BJ (cell line): ENCODE data around the gene RHD. TPM values are rescaled to one million over a fixed set of nuclear protein-coding genes. Genes with fewer than 3 reads are reported as not detected.
"Not testable (repeated sequence)": the region's sequence is repeated elsewhere in the genome, so short reads cannot be mapped to it uniquely, and the experiment has no call there.

Experiments used
- CTCF ChIA-PET: fragments of 350-600 bp; formaldehyde crosslinking; extraction: SDS; loops from one replicate; lab custom pipeline; 2021; ENCODE audit warnings: antibody characterized with exemption, inconsistent platforms; lab: Yijun Ruan, JAX
- POLR2A ChIA-PET: fragments of 300-600 bp; sonication (Branson Sonifier 250); formaldehyde crosslinking; extraction: SDS; loops from one replicate; lab custom pipeline; 2021; ENCODE audit warnings: antibody characterized with exemption; lab: Charles Lee
- DNase-seq: peaks from one replicate; pipeline ENCODE4 v3.0.0-alpha.2; 2011; ENCODE audit warnings: low read depth
- H3K27me3 ChIP-seq: 2 replicates; pipeline ENCODE4 v1.6.0; 2011; ENCODE audit warnings: low read length; ENCODE audit not compliant: control insufficient read depth, insufficient read depth
- H3K36me3 ChIP-seq: 2 replicates; pipeline ENCODE4 v1.5.1; 2011; ENCODE audit warnings: low read length; ENCODE audit not compliant: control insufficient read depth, insufficient read depth
- H3K4me3 ChIP-seq: 2 replicates; pipeline ENCODE4 v1.5.1; 2011; ENCODE audit warnings: low read depth, mild to moderate bottlenecking, control low read depth, low read length
- CTCF ChIP-seq: IDR thresholded peaks from 2 replicates; pipeline ENCODE4 v1.5.1; 2011; ENCODE audit warnings: low read depth, mild to moderate bottlenecking, control low read depth, inconsistent platforms, low read length, moderate library complexity; ENCODE audit not compliant: insufficient read depth
- polyA plus RNA-seq: library from polyadenylated mRNA; depleted of rRNA; stranded (reverse); fragments of >200 nt; gene quantifications from 2 replicates; pipeline ENCODE4 v1.2.3, GENCODE V29; 2011

Gene RHD
- polyA plus RNA-seq, 1 experiment = 0.10 TPM

DNA sequence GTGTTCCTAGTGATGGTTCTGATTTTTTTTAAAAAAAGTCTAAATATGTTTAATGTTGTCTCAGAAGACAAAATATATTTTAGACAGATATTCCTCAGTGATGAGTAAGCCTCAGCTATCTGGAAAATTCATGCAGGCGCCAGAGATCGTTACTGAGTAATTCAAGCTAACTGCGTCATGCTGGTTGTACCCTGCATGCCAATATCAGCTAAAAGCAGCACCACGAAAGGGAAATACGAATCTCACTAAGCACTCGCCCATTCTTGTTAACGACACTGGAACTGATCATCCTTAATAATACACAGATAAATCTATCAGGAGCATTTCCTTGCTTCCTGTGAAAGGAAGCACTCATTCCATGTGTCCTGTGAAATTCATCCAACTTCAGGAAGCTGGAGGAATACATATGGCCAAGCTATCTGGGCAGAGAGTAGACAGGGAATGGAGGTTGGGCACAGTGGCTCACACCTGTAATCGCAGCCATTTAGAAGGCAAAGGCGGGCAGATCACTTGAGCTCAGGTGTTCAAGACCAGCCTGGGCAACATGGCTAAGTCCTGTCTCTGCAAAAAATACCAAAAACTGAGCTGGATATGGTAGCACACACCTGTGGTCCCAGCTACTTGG lies 48.1 kb downstream of the RHD start:
- not testable (repeated sequence) for H3K4me3 ChIP-seq, H3K27me3 ChIP-seq, H3K36me3 ChIP-seq
- ChIA-PET POLR2A (interaction anchor here (0.5 kb wide), 1 partner anchor 40 kb away, joined by 3 read pairs; no protein-coding TSS in a partner anchor), CTCF (interaction anchor here (0.5 to 0.6 kb wide), 2 partner anchors 149 to 330 kb away, joined by 3 read pairs; no protein-coding TSS in a partner anchor)
- peak; percentile 85 for DNase-seq

DNA sequence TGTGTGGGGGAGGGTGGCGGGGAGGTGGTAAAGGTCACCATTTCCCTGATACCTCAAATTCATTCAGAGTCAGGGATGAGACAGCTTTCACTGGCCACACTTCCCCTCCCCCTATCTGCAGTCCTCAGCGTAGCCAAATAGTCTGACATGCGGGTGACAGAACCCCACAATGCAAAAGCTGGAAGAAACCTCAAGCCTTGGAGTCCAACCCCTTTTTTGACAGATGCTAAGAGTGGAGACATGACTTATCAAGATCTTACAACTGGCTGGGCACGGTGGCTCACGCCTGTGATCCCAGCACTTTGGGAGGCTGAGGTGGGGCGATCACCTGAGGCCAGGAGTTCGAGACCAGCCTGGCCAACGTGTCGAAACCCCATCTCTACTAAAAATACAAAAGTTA lies 49.8 kb downstream of the RHD start:
- POLR2A ChIA-PET, CTCF ChIA-PET: not testable (repeated sequence)

GRCh38 chr1:25324407-25324806 lies 52.1 kb downstream of the RHD start:
- CTCF ChIA-PET, H3K27me3 ChIP-seq, H3K4me3 ChIP-seq, H3K36me3 ChIP-seq, POLR2A ChIA-PET, DNase-seq: not testable (repeated sequence)

More for the DNA sequence above, 49.8 kb downstream of the RHD start:
- H3K27me3 ChIP-seq, H3K36me3 ChIP-seq, H3K4me3 ChIP-seq, DNase-seq: not testable (repeated sequence)

- POLR2A ChIA-PET = interaction anchor here (0.6 kb wide), 1 partner anchor 16 kb away, joined by 8 read pairs; no protein-coding TSS in a partner anchor
- DNase-seq, H3K36me3 ChIP-seq, H3K4me3 ChIP-seq, CTCF ChIA-PET, H3K27me3 ChIP-seq: not testable (repeated sequence)
Observed at GRCh38 chr1:25327864-25328790, 55.8 kb downstream of the RHD start.

- POLR2A ChIA-PET = interaction anchor here (0.6 kb wide), 1 partner anchor 15 kb away, joined by 8 read pairs; no protein-coding TSS in a partner anchor
- CTCF ChIA-PET, H3K36me3 ChIP-seq: not testable (repeated sequence)
Observed at GRCh38 chr1:25328791-25329185, 56.5 kb downstream of the RHD start.

DNA sequence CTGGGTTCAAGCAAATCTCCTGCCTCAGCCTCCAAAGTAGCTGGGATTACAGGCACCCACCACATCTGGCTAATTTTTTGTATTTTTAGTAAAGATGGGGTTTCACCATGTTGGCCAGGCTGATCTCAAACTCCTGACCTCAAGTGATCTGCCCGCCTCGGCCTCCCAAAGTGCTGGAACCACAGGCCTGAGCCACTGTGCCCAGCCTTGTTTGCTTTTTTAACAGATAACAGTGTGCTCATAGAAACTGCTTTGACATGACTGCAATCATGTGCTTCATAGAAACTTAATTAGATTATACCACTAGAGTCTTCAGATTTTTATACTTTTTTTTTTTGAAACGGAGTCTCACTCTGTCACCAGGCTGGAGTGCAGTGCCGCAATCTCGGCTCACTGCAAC lies 57.0 kb downstream of the RHD start:
- H3K4me3 ChIP-seq, H3K27me3 ChIP-seq, DNase-seq, CTCF ChIA-PET, POLR2A ChIA-PET, H3K36me3 ChIP-seq: not testable (repeated sequence)

More at GRCh38 chr1:25328791-25329185, 56.5 kb downstream of the RHD start:
- not testable (repeated sequence) for DNase-seq, H3K27me3 ChIP-seq, H3K4me3 ChIP-seq

GRCh38 chr1:25329950-25330349 lies 57.6 kb downstream of the RHD start:
- H3K36me3 ChIP-seq, POLR2A ChIA-PET, H3K4me3 ChIP-seq, H3K27me3 ChIP-seq, DNase-seq, CTCF ChIA-PET: not testable (repeated sequence)

- TF ChIP-seq CTCF = 0 out of 2 replicates have a peak, but pooled peaks have one; percentile 29
- H3K4me3 ChIP-seq = peak overlapping the region; percentile 57
- CTCF ChIA-PET, DNase-seq, H3K27me3 ChIP-seq, POLR2A ChIA-PET, H3K36me3 ChIP-seq: not testable (repeated sequence)
Observed at GRCh38 chr1:25336922-25337354, 64.6 kb downstream of the RHD start.

DNA sequence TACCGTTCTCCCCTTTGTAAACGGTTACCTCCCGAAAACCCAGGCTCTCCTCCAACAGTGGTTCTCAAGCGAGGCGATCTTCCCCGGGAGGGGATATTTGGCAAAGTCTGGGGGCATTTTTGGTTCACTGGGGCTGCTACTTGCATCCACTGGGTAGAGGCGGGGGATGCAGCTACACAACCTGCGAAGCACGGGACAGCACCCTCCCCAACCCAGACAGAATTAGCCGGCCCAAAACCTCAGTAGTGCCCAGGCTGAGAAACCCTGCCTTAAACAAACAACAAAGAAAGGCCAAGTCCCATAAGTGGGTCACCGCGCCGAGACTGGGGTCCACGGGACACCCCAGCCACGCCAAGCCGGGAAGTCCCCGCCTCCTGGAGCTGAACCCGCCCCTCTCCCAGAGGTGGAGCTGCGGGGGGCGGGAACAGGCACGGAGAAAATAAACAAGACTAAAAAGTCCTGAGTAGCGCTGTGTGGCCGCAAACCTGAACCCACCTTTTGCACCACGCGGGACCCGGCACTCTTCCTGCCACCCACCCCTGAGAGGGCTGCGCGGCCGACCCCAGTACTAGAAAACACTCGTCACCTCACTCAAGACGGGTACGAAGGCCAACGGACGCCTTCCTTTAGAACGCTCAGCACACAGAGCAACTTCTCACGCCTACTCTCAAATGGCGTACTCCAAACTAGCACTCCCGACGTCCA lies 65.3 kb downstream of the RHD start:
- POLR2A ChIA-PET, H3K36me3 ChIP-seq, DNase-seq, H3K27me3 ChIP-seq, CTCF ChIA-PET: not testable (repeated sequence)
- H3K4me3 ChIP-seq = peak overlapping the region; percentile 98
